ENCODE data around the gene CARNS1.
A peak's percentile ranks its signal among the peaks of the same experiment; 100 is the strongest.

Gene CARNS1

GRCh38 chr11:67468056-67468455, 52.6 kb downstream of the CARNS1 start:
- H3K4me3 ChIP-seq (ENCODE audit: low read length), result peak overlapping the region; percentile 72
- TF ChIP-seq CTCF (conservative IDR thresholded peaks at IDR 0.05; ENCODE audit: low read length), result no peak
- peak; percentile 3 for DNase-seq (ENCODE audit: low read depth)

- DNase-seq (ENCODE audit: low read depth), result no peak
- TF ChIP-seq CTCF (conservative IDR thresholded peaks at IDR 0.05; ENCODE audit: low read length), result no peak
- H3K4me3 ChIP-seq (ENCODE audit: low read length), result peak overlapping the region; percentile 72
Measured at GRCh38 chr11:67468456-67468758, 52.9 kb downstream of the CARNS1 start.

- peak; percentile 90 for DNase-seq (ENCODE audit: low read depth)
- peak; percentile 37; the same call in 1 of the 2 replicates for TF ChIP-seq CTCF (conservative IDR thresholded peaks at IDR 0.05; ENCODE audit: low read length)
- peak within 1 kb of the TSS; percentile 76 for H3K4me3 ChIP-seq (ENCODE audit: low read length)
Measured at GRCh38 chr11:67468759-67469507, 53.5 kb downstream of the CARNS1 start, which contains the start of gene TMEM134. Gene TMEM134 (minus strand): TSS chr11:67469251. CDS start chr11:67469192, 59 bp downstream.

GRCh38 chr11:67469508-67469811, 54.0 kb downstream of the CARNS1 start:
- H3K4me3 ChIP-seq (ENCODE audit: low read length), result peak overlapping the region; percentile 76
- TF ChIP-seq CTCF (conservative IDR thresholded peaks at IDR 0.05; ENCODE audit: low read length), result no peak
- DNase-seq (ENCODE audit: low read depth), result no peak

- no peak for TF ChIP-seq CTCF (conservative IDR thresholded peaks at IDR 0.05; ENCODE audit: low read length)
- H3K4me3 ChIP-seq (ENCODE audit: low read length), result no peak overlapping the region
- no peak for DNase-seq (ENCODE audit: low read depth)
Measured at GRCh38 chr11:67470337-67471002, 55.0 kb downstream of the CARNS1 start.

GRCh38 chr11:67472882-67473281, 57.4 kb downstream of the CARNS1 start:
- DNase-seq (ENCODE audit: low read depth), result no peak
- TF ChIP-seq CTCF (conservative IDR thresholded peaks at IDR 0.05; ENCODE audit: low read length), result no peak
- H3K4me3 ChIP-seq (ENCODE audit: low read length), result no peak overlapping the region
